GM18868 (cell line): Measurements from ENCODE around the gene VOPP1.

ENCODE experiments used
- ATAC-seq: cut with Tn5 transposase; IDR thresholded peaks from one replicate; pipeline ENCODE4 v1.9.1; 2021; ENCODE audit warnings: mild to moderate bottlenecking, moderate library complexity; ENCODE audit not compliant: unreplicated experiment

Gene VOPP1

GRCh38 chr7:55534262-55534915 is 37.9 kb downstream of the VOPP1 start:
- ATAC-seq: peak; percentile 67

- ATAC-seq: no peak
These were observed 38.6 kb downstream of the VOPP1 start for GRCh38 chr7:55533729-55534080.

DNA sequence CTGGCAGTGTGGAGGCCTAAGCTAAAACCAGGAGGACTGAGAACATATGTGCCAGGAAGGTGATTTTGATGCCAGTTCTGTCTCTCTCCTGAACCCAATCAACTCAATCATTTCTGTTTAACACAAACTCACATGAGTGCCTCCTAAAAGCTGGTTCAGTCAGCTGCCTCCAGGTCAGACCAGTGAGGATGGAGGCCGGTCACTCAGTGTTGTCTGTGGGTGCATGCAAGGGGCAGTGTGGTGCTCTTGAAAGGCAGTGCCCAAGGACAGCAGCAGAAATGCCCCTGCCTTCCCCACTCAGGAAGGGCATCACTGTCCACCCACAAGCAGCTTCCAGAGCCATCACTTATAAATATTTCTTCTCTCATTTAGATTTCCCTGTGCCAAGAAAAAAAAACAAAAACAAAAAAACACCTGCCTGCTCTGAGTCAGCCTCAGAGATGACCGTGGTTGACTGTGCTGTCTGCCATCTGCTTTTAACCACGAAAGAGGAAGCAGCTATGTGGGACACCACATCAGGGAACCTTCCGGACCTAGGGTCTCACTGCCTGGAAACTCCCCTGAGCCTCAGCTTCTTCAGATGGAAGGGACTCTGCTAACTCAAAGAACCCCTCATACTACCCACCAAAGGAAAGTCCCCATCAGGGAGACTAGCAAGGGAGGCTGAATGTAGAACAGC is 39.1 kb downstream of the VOPP1 start:
- ATAC-seq: peak; percentile 58

DNA sequence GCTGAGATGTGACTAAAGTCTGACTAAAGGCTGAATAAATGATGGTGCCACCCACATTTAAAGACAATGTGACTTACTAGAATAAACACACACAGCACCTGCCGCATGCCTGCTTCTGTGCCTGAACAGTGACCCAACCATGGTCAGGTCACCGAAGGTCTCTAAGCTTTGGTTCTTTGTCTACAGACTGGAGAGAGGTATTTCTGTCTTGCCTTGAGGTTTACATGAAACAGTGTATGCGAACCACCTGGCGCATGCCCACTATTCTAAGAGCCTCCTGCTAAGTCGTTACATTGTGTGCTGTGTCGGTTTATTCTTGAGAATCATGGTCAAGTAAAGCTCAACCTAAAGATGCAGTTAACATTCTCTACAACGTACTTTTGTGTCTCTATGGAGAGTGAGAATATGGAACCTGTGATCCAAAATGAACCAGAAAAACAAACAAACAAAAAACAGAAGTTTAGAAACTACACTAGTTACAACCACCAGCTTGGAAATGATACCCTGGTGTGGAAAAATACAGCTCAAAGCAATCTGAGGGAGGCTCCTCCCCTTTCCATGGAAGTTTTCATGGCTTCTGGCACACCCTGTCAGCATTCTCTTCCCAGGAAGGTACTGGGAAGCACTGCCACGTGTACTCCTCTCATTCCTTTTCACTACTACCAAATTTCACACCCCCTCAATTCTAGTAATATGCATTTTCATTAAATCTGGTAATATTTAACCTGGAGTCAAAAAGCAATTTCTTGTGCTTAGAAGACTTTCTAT is 40.0 kb downstream of the VOPP1 start:
- ATAC-seq: peak; percentile 4

- ATAC-seq: no peak
These were observed 40.8 kb downstream of the VOPP1 start for GRCh38 chr7:55531536-55531935.

GRCh38 chr7:55527307-55527706 is 45.0 kb downstream of the VOPP1 start:
- no peak for ATAC-seq

- ATAC-seq: peak; percentile 78
These were observed 45.5 kb downstream of the VOPP1 start for GRCh38 chr7:55526770-55527169.

- ATAC-seq: no peak
These were observed 46.0 kb downstream of the VOPP1 start for GRCh38 chr7:55526329-55526728.

GRCh38 chr7:55524558-55525310 is 47.6 kb downstream of the VOPP1 start:
- no peak for ATAC-seq

- ATAC-seq: no peak
These were observed 48.9 kb downstream of the VOPP1 start for GRCh38 chr7:55523366-55523765.

GRCh38 chr7:55521917-55522902 is 50.1 kb downstream of the VOPP1 start:
- no peak for ATAC-seq

DNA sequence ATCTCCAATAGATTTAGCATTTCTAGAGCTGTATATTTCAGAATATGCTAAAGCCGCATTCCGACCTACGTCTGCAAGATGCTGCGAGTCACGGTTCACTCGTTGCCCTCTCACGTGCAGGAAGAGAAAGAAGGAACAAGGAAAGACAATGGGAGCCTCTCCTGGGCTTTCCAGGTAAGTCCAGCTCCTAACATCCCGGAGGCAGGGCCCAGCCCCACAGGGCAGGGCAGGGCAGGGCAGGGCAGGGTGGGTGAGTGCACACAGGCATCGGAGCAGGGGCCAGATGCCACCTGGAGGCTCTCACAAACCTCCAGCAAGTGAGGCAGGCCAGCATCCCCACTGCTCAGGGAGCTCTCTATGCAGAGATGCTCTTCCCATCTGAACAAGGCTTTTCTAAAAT is 50.8 kb downstream of the VOPP1 start:
- ATAC-seq: no peak

- ATAC-seq: no peak
These were observed 51.7 kb downstream of the VOPP1 start for GRCh38 chr7:55520426-55521140.

GRCh38 chr7:55518836-55519235 is 53.5 kb downstream of the VOPP1 start:
- no peak for ATAC-seq

- no peak for ATAC-seq
These were observed 54.2 kb downstream of the VOPP1 start for GRCh38 chr7:55517936-55518689.

DNA sequence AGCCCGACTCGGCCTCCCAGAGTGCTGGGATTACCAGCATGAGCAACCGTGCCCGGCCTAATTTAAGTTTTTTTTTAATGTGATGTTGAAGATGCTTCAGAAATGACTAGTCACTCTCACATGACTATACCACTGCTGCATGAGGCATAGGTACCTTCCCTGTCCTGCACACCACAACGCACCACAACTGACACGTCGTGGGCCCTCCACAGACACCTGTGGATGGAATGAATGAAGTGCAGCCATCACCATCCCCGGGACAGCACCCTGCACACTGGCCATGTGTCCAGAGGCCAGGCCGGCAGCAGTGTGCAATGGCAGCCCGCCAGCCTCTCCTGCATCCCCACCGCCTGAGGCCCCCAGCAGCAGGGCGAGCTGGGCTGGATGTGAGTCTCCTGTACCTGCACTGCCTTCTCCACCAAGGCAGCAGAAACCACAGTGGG is 55.1 kb downstream of the VOPP1 start:
- ATAC-seq: peak; percentile 85

DNA sequence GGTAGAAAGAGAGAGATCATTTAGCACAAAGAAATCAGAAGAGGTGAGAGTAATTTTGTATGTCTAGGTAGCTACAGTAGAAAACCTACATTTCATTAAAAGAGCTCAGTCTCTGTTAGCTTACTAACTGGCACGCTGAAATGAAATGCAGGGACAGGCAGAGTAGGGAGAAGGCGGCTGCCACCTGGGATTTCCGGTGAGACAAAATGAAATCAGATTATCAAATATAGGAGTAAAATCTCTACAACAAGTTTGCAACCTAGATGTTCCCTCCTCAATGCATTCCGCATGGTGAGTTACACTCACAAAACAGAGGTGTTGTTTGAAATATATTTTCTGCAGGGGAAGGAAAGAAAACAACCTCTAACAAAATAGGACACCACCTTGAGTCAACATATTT is 55.9 kb downstream of the VOPP1 start:
- no peak for ATAC-seq

- ATAC-seq: peak; percentile 22
These were observed 56.6 kb downstream of the VOPP1 start for GRCh38 chr7:55515569-55516279.
